Measurements from ENCODE around the gene TPSD1.
"Not testable (repeated sequence)": the region's sequence is repeated elsewhere in the genome, so short reads cannot be mapped to it uniquely, and the experiment has no call there.

Gene TPSD1

DNA sequence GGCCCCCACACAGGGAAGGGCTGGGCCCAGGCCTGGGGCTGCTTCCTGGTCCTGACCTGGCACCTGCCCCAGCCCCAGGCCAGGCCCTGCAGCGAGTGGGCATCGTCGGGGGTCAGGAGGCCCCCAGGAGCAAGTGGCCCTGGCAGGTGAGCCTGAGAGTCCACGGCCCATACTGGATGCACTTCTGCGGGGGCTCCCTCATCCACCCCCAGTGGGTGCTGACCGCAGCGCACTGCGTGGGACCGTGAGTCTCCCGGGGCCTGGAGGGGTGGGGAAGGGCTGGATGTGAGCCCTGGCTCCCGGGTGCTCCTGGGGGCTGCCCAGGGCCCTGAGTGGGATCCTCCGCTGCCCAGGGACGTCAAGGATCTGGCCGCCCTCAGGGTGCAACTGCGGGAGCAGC is 14.8 kb upstream of the TPSD1 start:
- not testable (repeated sequence) for DNase-seq (ENCODE audit: low spot score)

DNA sequence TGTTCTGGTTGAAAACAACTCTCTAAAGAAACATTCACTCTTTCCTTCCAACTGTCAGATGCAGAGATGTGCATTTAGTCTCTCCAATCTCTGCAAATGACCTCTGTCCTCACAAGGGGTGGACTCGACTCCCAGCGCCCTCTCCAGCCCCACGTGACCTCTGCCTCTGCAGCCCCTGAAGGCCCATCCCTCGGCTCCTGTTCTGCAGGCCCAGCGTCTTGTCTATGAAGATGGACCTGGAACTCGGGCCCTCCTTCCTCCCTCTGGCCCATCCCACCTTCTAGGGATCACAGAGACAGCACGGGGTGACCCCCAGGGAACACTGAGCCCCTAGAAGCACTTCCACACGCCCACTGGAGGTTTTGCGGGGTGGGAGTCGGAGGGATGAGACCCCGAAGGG is 12.5 kb upstream of the TPSD1 start:
- DNase-seq (ENCODE audit: low spot score): not testable (repeated sequence)

DNA sequence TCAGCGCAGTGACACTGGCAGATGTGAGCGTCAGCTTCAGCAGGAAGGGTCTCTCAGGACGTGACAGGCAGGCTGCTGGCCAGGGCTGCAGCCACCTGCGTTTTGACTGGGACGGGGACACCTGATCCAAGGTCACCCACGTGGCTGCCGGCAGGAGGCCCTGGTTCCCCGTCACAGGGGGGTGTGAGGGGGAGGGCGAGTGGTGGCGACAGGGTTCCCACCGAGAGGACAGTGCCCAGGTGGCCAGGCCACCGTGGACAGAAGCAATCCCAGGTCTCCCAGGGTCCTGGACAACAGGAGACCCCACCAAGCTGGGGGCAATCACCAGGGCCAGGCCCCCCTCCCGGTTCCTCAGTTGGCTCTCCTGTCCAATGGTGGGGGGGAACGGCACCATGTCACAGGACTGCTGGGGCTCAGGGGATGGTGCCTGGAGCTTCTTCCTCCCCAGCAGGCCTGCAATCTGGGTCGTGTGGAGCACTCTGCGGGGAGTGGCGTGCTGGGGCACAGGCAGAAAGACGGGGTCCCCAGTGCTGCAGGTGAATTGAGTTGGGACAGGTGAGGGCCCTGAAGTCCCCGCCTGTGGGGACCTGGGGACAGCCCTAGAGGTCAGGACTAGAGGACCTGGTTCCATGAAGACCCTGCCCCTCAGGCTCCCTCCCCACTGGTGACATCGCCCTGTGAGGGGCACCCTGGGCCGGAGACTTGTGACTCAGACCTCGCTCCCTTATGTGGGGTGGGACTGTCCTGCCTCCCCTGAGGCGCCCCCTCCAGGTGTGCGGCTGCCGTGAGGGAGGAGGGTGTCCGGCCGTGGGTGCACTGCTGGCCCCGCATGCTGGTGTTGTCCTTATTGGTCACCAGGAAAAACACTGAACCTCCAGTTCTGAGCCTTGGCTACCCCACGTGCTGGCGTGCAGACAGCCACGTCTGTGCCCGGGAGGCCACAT is 11.7 kb upstream of the TPSD1 start:
- DNase-seq (ENCODE audit: low spot score): not testable (repeated sequence)

DNA sequence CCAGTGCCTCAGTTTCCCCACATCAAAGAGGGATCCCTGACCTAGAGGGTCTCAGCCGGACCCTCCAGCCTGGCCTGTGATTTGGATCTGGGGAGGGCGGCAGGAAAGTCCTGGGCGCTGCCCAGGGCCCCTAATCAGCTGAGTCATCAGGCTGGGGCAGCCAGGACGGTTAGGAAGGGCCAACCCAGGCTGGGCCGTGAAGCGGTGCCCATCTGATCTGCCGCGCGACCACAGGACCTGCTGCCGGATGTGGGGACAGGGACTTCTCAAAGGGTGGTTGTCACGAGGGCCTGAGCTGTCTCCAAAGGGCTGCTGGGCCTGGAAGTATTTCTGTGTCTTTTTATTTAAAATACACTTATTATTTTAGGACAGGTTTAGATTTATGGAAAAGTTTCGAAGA is 11.0 kb upstream of the TPSD1 start:
- DNase-seq (ENCODE audit: low spot score): no peak

DNA sequence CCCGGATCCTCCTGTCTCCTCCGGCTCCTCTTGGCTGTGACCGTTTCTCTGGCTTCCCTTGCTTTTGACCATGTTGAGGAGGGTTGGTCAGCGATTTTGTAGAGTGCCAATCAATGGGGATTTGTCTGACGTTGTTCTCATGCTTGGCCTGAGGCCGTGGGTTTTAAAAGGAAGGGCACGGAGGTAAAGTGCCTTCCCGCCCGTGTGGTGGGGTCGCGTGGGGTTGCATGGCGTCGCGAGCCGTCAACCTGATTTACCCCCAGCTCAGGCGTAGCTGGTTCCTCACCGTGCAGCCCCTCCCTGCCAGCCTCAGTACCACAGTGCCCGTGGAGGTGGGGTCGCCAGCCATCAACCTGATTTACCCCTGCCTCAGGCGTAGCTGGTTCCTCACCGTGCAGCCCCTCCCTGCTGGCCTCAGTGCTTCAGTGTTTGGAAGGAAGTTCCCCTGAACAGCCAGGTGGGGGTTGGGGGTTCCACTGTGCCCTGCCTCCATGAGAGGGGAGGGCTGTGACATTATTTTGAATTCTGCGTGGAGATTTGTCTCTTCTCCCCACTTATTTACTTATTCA is 10.3 kb upstream of the TPSD1 start:
- no peak for DNase-seq (ENCODE audit: low spot score)

DNA sequence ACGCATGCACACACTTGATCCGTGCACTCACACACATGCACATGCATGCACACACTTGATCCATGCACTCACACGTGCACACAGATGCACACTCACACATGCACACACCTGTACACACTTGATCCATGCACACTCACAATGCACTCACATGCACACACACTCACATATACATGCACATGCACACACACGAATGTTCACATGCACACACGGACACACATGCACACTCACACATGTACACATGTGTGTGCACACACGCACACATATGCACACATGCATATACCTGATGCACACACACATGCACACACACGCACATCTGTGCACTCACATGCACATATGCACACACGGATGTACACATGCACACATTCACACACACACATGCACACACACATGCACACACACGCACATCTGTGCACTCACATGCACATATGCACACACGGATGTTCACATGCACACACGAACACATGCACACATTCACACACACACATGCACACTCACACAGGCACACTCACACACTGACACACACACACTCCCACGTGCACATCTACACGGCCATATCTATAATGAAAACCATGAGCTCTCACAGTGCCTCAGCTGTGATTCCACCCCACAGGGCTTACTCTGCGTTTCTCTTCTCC is 7.8 kb upstream of the TPSD1 start:
- not testable (repeated sequence) for DNase-seq (ENCODE audit: low spot score)

DNA sequence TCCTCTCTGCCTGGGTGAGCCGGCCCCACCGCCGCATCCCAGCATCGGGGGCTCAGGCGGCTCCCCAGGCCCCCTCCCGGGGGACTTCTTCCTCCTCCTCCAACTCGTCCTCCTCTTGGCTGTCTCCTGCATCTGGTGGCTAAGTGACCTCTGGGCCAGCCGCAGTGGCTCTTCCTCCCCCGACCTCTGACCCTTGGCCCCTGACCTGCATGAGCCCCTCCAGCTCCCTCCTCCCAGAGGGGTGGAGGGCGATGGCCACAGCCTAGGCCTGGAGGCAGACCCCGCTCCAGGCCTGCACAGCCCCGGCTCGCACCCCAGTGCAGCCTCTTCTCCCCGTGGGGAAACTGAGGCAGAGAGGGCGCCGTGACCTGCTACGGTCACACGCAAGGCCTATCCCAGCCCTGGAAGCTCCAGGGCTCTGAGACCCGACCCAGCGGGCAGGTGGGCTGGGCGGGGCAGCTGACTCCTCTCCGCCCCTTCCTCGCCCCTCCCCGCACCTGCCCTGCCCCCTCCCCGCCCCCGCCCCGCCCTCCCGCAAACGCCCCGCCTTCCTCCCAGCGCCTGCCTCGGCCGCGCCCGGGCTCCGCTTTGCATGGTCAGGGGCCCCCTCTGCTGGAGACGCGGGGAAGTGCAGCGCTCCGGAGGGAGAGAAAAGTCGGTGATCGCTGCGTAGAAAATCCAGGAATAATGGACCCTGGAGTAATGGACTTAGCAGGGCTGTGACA is 6.7 kb upstream of the TPSD1 start:
- DNase-seq (ENCODE audit: low spot score): not testable (repeated sequence)

DNA sequence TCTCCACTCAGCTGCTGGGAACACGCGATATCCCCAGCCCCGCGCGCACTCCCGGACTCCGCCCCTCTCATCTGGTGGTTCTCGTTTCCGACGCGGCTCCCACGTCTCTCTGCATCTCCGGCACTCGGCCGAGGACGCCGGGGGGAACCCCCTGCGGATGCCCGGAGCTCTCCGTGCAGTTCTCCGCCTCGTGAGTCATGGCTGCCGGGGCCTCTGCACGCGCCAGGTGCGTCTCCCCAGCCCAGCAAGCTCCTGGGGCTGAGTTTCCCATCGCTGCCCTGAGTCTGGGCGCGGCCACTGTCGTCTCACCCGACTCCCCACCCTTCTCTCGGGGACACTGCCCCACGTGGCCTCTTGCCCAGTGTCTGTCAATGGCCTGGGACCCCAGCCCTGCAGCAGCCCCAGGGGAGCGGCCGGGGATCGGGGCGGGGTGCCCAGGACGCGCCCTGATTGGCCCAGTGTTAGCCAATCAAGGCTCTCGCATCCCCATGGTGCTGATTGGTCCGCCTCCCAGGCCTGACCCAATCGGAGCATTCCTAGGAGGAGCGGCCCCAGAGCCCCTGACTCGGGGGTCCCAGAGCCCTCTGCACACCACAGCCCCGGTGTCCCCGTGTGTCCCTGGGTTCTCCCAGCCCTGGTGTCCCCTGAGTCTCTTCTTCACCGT is 2.0 kb upstream of the TPSD1 start:
- not testable (repeated sequence) for DNase-seq (ENCODE audit: low spot score)

DNA sequence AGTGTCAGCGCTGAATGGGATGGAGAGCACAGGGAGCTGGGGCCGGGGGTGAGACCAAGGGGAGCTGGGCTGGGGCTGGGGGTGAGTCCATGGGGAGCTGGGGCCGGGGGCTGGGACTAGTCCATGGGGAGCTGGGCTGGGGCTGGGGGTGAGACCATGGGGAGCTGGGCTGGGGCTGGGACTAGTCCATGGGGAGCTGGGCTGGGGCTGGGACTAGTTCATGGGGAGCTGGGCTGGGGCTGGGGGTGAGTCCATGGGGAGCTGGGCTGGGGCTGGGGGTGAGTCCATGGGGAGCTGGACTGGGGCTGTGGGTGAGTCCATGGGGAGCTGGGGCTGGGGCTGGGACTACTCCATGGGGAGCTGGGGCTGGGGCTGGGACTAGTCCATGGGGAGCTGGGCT is 1.0 kb upstream of the TPSD1 start:
- not testable (repeated sequence) for DNase-seq (ENCODE audit: low spot score)

DNA sequence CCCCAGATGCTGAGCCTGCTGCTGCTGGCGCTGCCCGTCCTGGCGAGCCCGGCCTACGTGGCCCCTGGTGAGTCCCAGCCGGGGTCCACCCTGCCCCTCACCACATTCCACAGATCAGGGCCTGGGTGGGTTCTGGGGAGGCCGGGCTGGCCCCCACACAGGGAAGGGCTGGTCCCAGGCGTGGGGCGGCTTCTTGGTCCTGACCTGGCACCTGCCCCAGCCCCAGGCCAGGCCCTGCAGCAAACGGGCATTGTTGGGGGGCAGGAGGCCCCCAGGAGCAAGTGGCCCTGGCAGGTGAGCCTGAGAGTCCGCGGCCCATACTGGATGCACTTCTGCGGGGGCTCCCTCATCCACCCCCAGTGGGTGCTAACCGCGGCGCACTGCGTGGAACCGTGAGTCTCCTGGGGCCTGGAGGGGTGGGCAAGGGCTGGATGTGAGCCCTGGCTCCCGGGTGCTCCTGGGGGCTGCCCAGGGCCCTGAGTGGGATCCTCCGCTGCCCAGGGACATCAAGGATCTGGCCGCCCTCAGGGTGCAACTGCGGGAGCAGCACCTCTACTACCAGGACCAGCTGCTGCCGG is 516 bp downstream of the TPSD1 start:
- DNase-seq (ENCODE audit: low spot score): not testable (repeated sequence)

DNA sequence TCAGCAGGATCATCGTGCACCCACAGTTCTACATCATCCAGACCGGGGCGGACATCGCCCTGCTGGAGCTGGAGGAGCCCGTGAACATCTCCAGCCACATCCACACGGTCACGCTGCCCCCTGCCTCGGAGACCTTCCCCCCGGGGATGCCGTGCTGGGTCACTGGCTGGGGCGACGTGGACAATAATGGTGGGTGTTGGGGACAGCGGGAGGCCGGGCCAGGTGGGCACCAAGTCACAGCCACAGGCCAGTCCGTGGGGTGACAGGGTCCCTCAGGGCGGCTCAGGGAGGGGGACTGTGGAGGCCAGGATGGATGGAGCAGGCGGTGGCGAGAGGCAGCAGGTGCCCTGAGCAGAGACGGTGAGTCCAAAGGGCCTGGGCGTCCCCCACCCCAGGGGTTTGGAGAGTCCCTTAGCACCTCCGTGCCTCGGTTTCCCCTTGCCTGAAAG is 1.0 kb downstream of the TPSD1 start:
- no peak for DNase-seq (ENCODE audit: low spot score)

DNA sequence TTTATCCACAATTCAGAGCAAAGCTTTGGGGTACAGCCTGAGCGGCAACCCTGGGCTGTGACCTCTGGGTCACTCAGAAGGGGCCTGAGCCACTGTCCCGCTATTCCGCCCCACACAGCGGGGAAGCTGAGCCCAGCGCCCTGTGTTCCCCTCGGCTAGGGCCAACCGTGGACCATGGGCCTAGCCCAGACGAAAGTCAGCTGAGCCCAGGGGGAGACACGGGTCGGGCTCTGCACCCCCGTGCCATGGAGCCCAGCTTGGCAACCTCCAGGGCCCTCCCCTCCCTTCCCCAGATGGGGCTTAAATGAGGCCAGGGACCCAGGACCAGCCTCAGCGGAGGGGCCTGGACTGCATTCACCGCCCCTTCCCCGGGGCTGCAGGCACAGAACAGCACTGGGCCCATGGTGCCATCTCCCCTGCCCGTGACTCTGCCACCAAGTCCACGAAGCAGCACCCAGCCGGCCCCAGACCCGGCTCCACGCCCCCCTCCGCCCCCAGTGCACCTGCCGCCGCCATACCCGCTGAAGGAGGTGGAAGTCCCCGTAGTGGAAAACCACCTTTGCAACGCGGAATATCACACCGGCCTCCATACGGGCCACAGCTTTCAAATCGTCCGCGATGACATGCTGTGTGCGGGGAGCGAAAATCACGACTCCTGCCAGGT is 1.8 kb downstream of the TPSD1 start:
- no peak for DNase-seq (ENCODE audit: low spot score)

DNA sequence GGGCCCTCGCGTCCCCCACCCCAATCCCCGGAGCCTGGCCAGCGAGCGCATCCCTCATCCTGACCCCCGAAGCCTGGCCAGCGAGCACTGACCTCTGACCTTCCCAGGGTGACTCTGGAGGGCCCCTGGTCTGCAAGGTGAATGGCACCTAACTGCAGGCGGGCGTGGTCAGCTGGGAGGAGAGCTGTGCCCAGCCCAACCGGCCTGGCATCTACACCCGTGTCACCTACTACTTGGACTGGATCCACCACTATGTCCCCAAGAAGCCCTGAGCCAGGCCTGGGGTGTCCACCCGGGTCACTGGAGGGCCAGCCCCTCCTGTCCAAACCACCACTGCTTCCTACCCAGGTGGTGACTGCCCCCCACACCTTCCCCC is 2.3 kb downstream of the TPSD1 start:
- no peak for DNase-seq (ENCODE audit: low spot score)

DNA sequence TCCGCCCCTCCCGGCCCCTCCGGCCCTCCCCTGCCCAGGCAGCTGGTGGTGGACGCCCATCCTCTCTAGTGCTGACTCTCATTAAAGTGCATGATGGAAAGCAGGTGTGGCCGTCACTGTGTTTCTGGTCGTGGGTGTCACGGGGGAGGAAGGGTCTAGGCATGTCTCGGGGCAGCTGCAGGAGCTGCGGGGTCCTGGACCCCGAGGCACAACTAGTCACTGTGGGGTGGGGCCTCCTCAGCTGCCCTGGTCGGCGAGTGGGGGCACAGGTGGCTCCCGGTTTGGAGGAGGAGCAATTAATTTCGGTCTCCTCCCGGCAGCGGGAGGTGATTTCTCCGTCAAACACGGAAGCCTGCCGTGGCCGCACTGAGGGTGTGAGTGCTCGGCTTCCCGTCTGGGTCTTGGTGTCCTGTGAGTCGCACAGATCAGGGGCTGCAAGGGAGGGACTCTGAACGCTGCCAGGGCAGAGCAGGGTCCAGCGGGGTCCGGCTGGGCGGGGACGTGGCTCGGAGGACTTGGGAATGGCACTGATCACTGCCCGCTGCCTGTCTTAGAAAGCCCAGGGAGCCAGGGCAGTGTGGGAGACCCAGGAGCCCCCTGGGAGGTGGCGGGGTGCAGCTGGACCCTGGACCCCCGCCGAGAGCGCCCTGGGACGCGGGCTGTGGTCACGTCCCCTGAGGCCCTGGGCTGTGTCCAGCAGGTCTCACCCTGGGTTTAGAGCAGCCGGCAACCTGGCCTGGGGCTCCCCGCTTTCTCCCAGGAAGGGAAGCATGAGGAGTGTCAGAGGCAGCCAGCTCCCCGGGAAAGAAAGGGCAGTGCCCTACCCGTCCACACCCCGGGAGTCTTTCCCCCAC is 3.3 kb downstream of the TPSD1 start:
- DNase-seq (ENCODE audit: low spot score): no peak

DNA sequence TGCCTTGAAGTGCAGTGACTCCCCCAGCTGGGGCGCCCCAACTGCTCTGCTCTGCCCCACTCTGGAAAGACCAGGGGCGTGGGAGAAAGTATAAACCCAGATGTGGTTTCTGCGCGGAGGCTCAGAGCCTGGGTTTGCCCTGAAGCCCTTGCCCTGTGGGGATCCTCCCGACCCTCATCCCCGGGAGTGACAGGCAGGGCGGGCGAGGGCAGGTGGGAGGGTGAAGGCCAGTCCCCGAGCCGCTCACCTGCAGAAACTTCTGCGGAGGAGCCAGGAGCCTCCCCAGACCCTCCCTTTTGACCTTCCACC is 3.8 kb downstream of the TPSD1 start:
- no peak for DNase-seq (ENCODE audit: low spot score)

DNA sequence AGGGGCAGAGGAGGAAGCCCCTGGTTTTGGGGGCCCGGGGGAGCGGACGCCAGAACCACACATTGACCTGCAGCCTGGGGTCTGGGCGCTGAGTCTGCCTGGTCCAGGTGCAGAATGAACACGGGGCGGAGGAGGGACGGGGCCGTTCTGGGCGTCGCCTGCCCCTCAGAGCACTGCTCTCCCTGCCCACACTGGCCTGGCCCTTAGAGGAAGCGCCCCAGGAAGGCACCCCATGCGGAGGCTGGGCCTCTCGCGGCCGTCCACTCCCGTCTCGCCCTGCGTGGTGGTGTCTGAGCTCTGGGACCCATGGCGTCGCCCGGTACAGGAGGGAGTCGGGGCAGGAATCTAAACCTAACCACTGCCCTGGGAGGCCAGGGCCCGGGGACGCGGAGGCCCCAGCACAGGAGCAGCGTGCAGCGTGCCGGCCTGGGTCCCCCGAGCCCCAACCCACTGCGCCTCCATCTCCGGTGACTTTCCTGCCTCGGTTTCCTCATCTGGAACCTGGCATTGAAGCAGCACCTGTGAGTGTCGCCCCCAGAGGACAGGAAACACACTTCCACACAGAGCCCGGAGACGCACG is 4.3 kb downstream of the TPSD1 start:
- DNase-seq (ENCODE audit: low spot score): no peak

DNA sequence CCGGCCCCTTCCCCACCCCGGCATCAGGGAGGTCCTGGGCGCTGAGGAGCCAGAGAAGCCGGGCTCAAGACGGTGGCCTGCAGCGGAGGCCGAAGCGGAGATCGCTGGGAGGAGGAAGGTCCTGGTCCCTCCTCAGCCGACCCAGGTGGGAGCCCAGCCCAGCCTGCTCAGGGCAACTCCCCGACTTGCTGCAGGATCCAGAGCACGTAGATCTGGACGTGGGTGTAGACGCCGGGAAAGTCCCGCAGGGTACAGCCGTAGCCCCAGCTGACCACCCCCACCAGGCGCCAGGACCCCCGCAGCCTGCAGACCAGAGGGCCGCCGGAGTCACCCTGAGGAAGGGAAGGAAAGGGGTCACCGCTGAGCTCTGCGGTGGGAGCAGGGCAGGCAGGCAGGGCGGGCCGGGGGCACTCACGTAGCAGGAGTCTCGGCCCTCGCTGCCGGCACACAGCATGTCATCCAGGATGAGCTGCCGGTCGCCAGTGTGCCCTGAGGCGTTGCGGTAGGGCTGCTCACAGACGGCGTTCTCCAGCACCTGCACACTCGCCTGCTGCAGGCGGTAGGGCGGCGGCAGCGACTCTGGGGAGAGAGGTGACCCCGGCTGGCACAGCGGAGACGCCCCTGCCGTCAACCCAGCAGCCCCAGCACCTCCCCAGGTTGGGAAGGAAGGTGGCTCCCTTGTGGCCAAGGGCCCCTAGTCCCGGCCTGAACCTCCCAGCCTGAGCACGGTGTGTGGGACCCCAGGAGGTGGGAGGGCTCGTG is 5.4 kb downstream of the TPSD1 start:
- DNase-seq (ENCODE audit: low spot score): no peak

DNA sequence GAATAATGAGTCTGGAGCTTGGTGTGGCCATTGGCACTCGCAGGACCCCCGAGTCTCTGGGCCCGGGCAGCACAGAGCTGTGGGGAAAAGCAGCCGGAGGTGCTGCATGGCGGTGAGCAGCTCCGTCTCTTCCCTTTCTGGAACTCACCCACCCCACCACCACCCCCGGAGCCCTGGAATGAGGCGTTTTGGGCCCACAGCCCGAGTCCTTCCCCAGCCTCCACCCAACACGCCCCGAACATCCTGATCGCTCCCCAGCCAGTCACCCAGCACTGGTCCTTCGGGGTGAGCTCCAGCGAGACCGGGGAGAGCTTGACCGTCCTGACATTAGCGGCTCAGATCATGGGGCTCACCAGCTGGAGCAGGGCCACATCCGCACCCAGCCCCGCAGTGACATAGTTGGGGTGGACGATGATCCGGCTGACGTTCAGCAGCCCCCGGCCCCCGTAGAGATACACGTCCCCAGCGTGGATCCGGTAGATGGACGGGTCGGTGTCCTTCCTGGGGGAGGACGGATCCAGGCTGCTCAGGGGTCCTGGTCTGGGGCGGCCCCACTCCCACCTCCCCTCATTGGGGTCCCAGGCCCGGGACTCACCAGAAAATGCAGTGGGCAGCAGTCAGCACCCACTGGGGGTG is 6.5 kb downstream of the TPSD1 start:
- DNase-seq (ENCODE audit: low spot score): no peak

DNA sequence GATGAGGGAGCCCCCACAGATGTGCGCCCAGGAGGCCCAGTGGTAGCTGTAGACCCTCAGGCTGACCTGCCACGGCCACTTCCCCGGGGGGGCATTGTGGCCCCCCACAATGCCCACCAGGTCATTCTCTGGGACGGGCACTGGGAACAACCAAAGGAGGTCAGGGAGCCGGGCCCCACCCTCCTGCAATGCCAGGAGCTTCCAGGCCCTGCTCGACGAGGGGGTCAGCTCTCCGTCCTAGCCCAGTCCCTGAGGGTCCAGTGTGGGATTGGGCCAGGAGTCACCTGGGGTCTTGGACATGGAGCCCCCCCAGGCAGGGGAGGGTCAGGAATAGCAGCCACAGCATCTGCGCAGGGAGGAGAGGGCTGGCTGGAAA is 7.0 kb downstream of the TPSD1 start:
- DNase-seq (ENCODE audit: low spot score): no peak
